NOMO-1 (cell line): Measurements from ENCODE around the gene EXOC6B.

Experiments
- DNase-seq, 2 experiments: peaks; one replicate each; lab custom pipeline; 2025; ENCODE audit not compliant: unreplicated experiment in 2 of 2; lab: John Stamatoyannopoulos, UW

The EXOC6B gene

GRCh38 chr2:72747344-72747743, 78.5 kb downstream of the EXOC6B start:
- no peak for DNase-seq

- peak; percentile 2 to 55 for DNase-seq
Measured at GRCh38 chr2:72745679-72746368, 80.0 kb downstream of the EXOC6B start.

GRCh38 chr2:72744049-72744448, 81.8 kb downstream of the EXOC6B start:
- no peak for DNase-seq

- no peak for DNase-seq
Measured at GRCh38 chr2:72743481-72743880, 82.4 kb downstream of the EXOC6B start.

- no peak for DNase-seq
Measured at GRCh38 chr2:72738096-72738495, 87.7 kb downstream of the EXOC6B start.

GRCh38 chr2:72734432-72734831, 91.4 kb downstream of the EXOC6B start:
- DNase-seq = no peak

GRCh38 chr2:72731116-72731515, 94.7 kb downstream of the EXOC6B start:
- DNase-seq = no peak

GRCh38 chr2:72727356-72727755, 98.5 kb downstream of the EXOC6B start:
- no peak for DNase-seq

- no peak for DNase-seq
Measured at GRCh38 chr2:72723769-72724370, 102.0 kb downstream of the EXOC6B start.

GRCh38 chr2:72722492-72723070, 103.3 kb downstream of the EXOC6B start:
- DNase-seq = no peak

GRCh38 chr2:72719416-72719815, 106.4 kb downstream of the EXOC6B start:
- DNase-seq = no peak

GRCh38 chr2:72718876-72719275, 107.0 kb downstream of the EXOC6B start:
- DNase-seq = no peak

GRCh38 chr2:72716601-72717000, 109.2 kb downstream of the EXOC6B start:
- peak; percentile 28 to 80 for DNase-seq

GRCh38 chr2:72713857-72714256, 112.0 kb downstream of the EXOC6B start:
- no peak for DNase-seq

GRCh38 chr2:72712977-72713376, 112.9 kb downstream of the EXOC6B start:
- DNase-seq = no peak

GRCh38 chr2:72712304-72712703, 113.5 kb downstream of the EXOC6B start:
- DNase-seq = no peak

- no peak for DNase-seq
Measured at GRCh38 chr2:72710418-72711152, 115.2 kb downstream of the EXOC6B start.

GRCh38 chr2:72708236-72708635, 117.6 kb downstream of the EXOC6B start:
- DNase-seq = no peak

- DNase-seq = no peak
Measured at GRCh38 chr2:72698300-72698699, 127.5 kb downstream of the EXOC6B start.

- no peak for DNase-seq
Measured at GRCh38 chr2:72696559-72696958, 129.3 kb downstream of the EXOC6B start.

- DNase-seq = no peak
Measured at GRCh38 chr2:72695676-72696075, 130.2 kb downstream of the EXOC6B start.
